ENCODE results near the gene PLCXD3.
"Not testable (repeated sequence)": the region's sequence is repeated elsewhere in the genome, so short reads cannot be mapped to it uniquely, and the experiment has no call there.

PLCXD3 gene

DNA sequence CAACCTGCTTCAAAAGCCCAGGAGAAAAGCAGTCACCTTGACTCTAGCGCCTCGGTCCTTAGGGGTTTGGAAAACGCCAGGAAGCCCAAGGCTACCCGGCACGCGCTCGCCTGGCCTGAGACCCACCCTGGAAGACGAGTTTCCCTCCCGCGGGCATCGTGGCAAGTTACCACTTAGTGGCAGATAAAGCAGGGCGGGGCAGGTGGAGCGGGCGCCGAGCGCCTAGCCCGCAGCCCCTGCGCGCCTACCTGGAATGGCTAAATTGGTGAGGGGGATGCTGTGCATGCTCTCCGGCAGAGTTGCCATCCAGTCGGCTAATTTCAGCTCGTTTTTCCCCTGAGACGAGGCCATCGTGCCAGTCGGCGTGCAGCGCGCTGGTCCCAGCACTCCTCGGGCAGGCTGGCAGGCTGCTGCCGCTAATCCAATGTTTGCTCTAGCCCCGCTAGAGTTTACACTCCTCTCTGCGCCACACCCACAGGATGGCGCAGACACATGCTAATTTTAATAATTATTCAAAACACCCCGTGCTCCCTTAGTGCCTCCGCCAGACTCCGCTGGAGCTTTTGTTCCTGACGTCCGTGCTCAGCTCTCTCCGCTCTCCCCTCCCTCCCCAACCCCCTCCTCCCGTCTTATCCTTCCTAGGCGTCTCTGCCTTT lies at the start of gene PLCXD3:
PLCXD3 (minus strand) TSS at position 426 of the 656 bp plus-strand sequence; CDS start at position 351, 75 bp downstream.
- DNase-seq, result peak; percentile 87

GRCh38 chr5:41559184-41559583 lies 48.8 kb upstream of the PLCXD3 start:
- no peak for DNase-seq

GRCh38 chr5:41558295-41558694 lies 47.9 kb upstream of the PLCXD3 start:
- DNase-seq, result no peak

GRCh38 chr5:41547991-41548390 lies 37.6 kb upstream of the PLCXD3 start:
- no peak for DNase-seq

DNA sequence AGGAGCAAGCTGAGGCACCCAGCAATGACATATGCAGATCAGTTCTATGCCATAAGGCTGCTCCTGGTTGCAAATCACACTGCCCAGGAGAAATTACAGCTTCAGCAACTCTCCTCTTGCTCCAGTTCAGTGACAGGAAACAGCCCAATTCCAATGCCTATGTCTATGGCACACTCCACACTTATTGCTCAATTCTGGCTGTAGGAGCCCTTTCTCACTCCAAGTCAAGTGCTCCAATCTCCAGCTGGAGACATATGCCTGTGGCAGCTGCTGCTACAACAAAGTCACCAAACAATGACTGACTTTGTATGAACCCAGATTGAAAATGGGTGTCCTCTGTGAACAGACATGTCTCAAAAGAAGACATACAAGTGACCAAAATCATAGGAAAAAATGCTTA lies 31.8 kb upstream of the PLCXD3 start:
- no peak for DNase-seq

- DNase-seq, result no peak
These were observed 29.1 kb upstream of the PLCXD3 start for GRCh38 chr5:41539454-41539853.

- no peak for DNase-seq
These were observed 27.2 kb upstream of the PLCXD3 start for GRCh38 chr5:41537581-41537980.

GRCh38 chr5:41532485-41532884 lies 22.1 kb upstream of the PLCXD3 start:
- DNase-seq, result no peak

DNA sequence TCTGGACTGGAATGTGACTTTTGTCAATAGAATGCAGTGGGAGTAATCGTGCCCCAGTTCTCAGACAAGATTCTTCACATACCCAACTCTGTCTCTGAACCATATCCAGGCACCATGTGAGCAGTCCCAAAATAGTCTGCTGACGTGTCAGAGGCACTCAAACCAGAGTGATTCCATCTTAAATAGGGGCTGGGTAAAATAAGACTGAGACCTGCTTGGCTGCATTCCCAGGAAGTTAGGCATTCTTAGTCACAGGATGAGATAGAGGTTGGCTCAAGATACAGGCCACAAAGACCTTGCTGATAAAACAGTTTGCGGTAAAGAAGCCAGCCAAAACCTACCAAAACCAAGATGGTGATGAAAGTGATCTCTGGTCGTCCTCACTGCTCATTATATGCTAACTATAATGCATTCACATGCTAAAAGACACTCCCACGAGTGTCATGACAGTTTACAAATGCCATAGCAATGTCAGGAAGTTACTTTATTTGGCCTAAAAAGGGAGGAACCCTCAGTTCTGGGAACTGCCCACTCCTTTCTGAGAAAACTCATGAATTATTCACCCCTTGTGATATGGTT lies 16.9 kb upstream of the PLCXD3 start:
- no peak for DNase-seq

GRCh38 chr5:41526699-41527098 lies 16.3 kb upstream of the PLCXD3 start:
- no peak for DNase-seq

DNA sequence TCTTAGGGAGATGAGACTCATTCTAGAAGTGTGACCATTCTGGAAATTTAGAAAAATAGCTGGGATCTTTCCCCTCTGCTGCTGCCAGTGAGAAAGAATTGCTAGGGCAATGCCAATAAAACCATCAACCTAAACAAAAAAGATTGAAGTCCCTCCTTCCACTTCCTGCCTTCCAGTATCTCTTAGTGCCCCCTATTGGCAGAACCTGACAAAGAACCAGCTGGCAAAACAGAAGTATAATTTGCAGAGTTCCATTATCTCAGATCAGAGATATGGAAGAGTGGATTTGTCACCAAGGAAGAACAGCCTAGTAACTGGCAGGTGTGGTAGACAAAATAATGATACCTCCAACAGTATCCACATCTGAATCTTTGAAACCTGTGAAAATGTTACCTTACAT lies 13.8 kb upstream of the PLCXD3 start:
- DNase-seq, result peak; percentile 35

DNA sequence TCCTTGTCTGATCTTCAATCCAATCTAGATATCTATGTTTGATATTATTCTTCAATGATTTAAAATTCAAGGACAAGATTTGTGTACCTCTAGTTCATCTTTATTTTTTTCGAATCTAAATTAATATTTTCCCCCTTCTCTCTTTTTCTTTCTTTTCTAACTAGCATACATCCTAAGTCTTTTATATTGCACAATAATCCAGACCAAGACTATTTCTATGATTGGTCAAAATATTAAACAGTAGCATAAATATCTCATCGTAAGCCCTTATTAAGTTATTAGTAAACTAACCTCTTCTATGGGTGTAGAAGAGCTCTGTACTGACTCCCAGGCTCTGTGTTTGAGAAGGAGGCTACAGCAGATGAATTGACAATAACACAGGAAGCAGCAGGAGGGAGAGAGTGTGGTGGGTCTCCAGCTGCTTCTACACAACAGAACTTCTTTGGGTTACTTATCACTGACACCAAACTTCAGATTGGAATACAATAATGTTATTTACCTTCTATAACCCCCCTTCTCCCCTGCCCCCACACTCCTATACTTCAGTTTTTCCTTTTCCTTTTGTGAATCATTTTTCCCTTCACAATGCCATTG lies 11.9 kb upstream of the PLCXD3 start:
- DNase-seq, result no peak

DNA sequence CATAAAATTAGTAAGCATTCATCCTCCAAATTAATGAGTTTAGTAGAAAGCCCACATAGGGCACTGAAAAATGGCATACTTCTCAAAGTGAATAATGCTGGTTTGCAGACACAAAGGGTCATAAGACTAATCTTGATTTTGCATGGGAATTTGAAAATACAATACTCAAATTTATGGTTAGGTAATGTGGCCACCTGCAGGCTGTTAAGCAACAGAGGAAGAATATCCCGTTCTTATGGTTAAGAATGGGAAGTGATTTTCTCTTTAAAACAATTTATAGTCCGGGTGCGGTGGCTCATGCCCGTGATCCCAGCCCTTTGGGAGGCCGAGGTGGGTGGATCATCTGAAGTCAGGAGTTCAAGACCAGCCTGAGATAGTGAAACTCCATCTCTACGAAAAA lies 9.4 kb upstream of the PLCXD3 start:
- DNase-seq, result peak; percentile 3

- DNase-seq, result no peak
These were observed 7.5 kb upstream of the PLCXD3 start for GRCh38 chr5:41517909-41518308.

DNA sequence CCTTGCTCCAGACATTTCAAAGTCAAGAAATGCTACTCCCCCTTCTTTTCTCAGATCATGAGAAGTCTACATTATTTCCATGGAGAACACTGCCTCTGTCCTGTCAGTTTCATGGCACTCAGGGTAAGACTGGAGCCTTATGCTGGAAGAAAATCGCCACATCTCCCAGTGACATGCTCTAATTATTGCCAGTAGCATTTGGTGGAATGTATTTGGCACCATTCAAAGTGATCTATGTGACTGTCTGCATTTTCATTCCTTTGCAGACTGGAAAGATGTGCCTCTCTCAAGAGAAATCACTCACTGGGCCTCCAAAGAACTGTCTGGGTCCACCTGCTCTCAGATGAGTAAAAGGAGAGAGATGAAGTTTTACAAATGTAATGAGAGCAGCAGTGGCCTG lies 840 bp upstream of the PLCXD3 start:
- DNase-seq, result no peak

GRCh38 chr5:41509399-41510175 lies 814 bp downstream of the PLCXD3 start:
- DNase-seq, result peak; percentile 19

GRCh38 chr5:41508696-41509398 lies 1.6 kb downstream of the PLCXD3 start:
- DNase-seq, result no peak

GRCh38 chr5:41508186-41508585 lies 2.2 kb downstream of the PLCXD3 start:
- DNase-seq, result no peak

GRCh38 chr5:41507501-41507900 lies 2.9 kb downstream of the PLCXD3 start:
- DNase-seq, result no peak

- peak; percentile 85 for DNase-seq
These were observed 6.5 kb downstream of the PLCXD3 start for GRCh38 chr5:41503860-41504259.

- peak; percentile 69 for DNase-seq
These were observed 7.1 kb downstream of the PLCXD3 start for GRCh38 chr5:41503310-41503709.

- DNase-seq, result not testable (repeated sequence)
These were observed 16.8 kb downstream of the PLCXD3 start for GRCh38 chr5:41493490-41494126.

GRCh38 chr5:41485533-41485932 lies 24.9 kb downstream of the PLCXD3 start:
- DNase-seq, result no peak

Data from NCI-H82 (cell line).